ENCODE measurements around the gene DTX3.

GRCh38 chr12:57560516-57560915 is 44.1 kb upstream of the DTX3 start:
- TF ChIP-seq RAD21 (IDR thresholded peaks at IDR 0.05) (no peak), CTCF (IDR thresholded peaks at IDR 0.05; ENCODE audit: low read depth, low read length, missing input control) (no peak), FOXA1 (IDR thresholded peaks at IDR 0.05) (no peak), JUND (IDR thresholded peaks at IDR 0.05) (no peak), EGR1 (IDR thresholded peaks at IDR 0.05; ENCODE audit: low read depth in 2 of 2) (no peak), TAF1 (conservative IDR thresholded peaks at IDR 0.05) (no peak), YY1 (IDR thresholded peaks at IDR 0.05) (no peak), REST (IDR thresholded peaks at IDR 0.05) (no peak), SP1 (IDR thresholded peaks at IDR 0.05) (no peak), RXRA (IDR thresholded peaks at IDR 0.05) (no peak)
- TF ChIP-seq, protein P1, sequence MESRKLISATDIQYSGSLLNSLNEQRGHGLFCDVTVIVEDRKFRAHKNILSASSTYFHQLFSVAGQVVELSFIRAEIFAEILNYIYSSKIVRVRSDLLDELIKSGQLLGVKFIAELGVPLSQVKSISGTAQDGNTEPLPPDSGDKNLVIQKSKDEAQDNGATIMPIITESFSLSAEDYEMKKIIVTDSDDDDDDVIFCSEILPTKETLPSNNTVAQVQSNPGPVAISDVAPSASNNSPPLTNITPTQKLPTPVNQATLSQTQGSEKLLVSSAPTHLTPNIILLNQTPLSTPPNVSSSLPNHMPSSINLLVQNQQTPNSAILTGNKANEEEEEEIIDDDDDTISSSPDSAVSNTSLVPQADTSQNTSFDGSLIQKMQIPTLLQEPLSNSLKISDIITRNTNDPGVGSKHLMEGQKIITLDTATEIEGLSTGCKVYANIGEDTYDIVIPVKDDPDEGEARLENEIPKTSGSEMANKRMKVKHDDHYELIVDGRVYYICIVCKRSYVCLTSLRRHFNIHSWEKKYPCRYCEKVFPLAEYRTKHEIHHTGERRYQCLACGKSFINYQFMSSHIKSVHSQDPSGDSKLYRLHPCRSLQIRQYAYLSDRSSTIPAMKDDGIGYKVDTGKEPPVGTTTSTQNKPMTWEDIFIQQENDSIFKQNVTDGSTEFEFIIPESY (IDR thresholded peaks at IDR 0.05) = no peak
- TF ChIP-seq, protein P2, sequence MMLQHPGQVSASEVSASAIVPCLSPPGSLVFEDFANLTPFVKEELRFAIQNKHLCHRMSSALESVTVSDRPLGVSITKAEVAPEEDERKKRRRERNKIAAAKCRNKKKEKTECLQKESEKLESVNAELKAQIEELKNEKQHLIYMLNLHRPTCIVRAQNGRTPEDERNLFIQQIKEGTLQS (IDR thresholded peaks at IDR 0.05) = no peak
- TF ChIP-seq, protein P3, sequence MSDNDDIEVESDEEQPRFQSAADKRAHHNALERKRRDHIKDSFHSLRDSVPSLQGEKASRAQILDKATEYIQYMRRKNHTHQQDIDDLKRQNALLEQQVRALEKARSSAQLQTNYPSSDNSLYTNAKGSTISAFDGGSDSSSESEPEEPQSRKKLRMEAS (IDR thresholded peaks at IDR 0.05) = no peak
